GM19372 (cell line): ENCODE data around the gene ZNF214.

Source experiments
- ATAC-seq: cut with Tn5 transposase; IDR thresholded peaks from one replicate; pipeline ENCODE4 v1.9.1; 2021; ENCODE audit warnings: mild to moderate bottlenecking, low read depth, moderate library complexity; ENCODE audit not compliant: unreplicated experiment

Gene ZNF214

GRCh38 chr11:7020183-7020917 is at the start of gene ZNF214, which contains the start of gene NLRP14:
ZNF214 (minus strand) TSS chr11:7020346; CDS start chr11:7002835, 17,511 bp downstream.
NLRP14 (plus strand) TSS chr11:7020479; CDS start chr11:7038587, 18,108 bp downstream.
- peak; percentile 54 for ATAC-seq

GRCh38 chr11:7062534-7062933 is 42.4 kb upstream of the ZNF214 start:
- no peak for ATAC-seq

- ATAC-seq = no peak
Measured at GRCh38 chr11:7060868-7061267, 40.7 kb upstream of the ZNF214 start.

- ATAC-seq = no peak
Measured at GRCh38 chr11:7057641-7058040, 37.5 kb upstream of the ZNF214 start.

GRCh38 chr11:7056828-7057513 is 36.8 kb upstream of the ZNF214 start:
- no peak for ATAC-seq

- ATAC-seq = no peak
Measured at GRCh38 chr11:7050191-7050590, 30.0 kb upstream of the ZNF214 start.

GRCh38 chr11:7046474-7047175 is 26.5 kb upstream of the ZNF214 start:
- no peak for ATAC-seq

GRCh38 chr11:7034019-7034418 is 13.9 kb upstream of the ZNF214 start:
- ATAC-seq = no peak

- no peak for ATAC-seq
Measured at GRCh38 chr11:7032692-7033091, 12.5 kb upstream of the ZNF214 start.

- no peak for ATAC-seq
Measured at GRCh38 chr11:7031471-7031871, 11.3 kb upstream of the ZNF214 start.

- ATAC-seq = no peak
Measured at GRCh38 chr11:7030836-7031235, 10.7 kb upstream of the ZNF214 start.

- no peak for ATAC-seq
Measured at GRCh38 chr11:7028141-7028540, 8.0 kb upstream of the ZNF214 start.

- no peak for ATAC-seq
Measured at GRCh38 chr11:7021318-7021717, 1.2 kb upstream of the ZNF214 start.

- peak; percentile 35 for ATAC-seq
Measured at GRCh38 chr11:7019500-7020182, 505 bp downstream of the ZNF214 start.

GRCh38 chr11:7016011-7016410 is 4.1 kb downstream of the ZNF214 start:
- no peak for ATAC-seq

- no peak for ATAC-seq
Measured at GRCh38 chr11:7014118-7014517, 6.0 kb downstream of the ZNF214 start.

- peak; percentile 64 for ATAC-seq
Measured at GRCh38 chr11:7004482-7004881, 15.7 kb downstream of the ZNF214 start.

GRCh38 chr11:6995703-6996102 is 24.4 kb downstream of the ZNF214 start:
- no peak for ATAC-seq

GRCh38 chr11:6992457-6993417 is 27.4 kb downstream of the ZNF214 start:
- no peak for ATAC-seq

- no peak for ATAC-seq
Measured at GRCh38 chr11:6992026-6992425, 28.1 kb downstream of the ZNF214 start.
